ENCODE results near the gene FREM2.

GRCh38 chr13:38871275-38871674 is 184.4 kb downstream of the FREM2 start:
- TF ChIP-seq POLR2A (IDR thresholded peaks at IDR 0.05) = no peak
- TF ChIP-seq, protein P1, sequence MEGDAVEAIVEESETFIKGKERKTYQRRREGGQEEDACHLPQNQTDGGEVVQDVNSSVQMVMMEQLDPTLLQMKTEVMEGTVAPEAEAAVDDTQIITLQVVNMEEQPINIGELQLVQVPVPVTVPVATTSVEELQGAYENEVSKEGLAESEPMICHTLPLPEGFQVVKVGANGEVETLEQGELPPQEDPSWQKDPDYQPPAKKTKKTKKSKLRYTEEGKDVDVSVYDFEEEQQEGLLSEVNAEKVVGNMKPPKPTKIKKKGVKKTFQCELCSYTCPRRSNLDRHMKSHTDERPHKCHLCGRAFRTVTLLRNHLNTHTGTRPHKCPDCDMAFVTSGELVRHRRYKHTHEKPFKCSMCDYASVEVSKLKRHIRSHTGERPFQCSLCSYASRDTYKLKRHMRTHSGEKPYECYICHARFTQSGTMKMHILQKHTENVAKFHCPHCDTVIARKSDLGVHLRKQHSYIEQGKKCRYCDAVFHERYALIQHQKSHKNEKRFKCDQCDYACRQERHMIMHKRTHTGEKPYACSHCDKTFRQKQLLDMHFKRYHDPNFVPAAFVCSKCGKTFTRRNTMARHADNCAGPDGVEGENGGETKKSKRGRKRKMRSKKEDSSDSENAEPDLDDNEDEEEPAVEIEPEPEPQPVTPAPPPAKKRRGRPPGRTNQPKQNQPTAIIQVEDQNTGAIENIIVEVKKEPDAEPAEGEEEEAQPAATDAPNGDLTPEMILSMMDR (IDR thresholded peaks at IDR 0.05) = no peak
